GM21526 (cell line): ENCODE results near the gene CDH18.

Experiments
- ATAC-seq: cut with Tn5 transposase; IDR thresholded peaks from one replicate; pipeline ENCODE4 v1.9.1; 2021; ENCODE audit warnings: moderate library complexity; ENCODE audit not compliant: unreplicated experiment, low FRiP score

CDH18 gene

GRCh38 chr5:19619571-19619970, 368.4 kb downstream of the CDH18 start:
- ATAC-seq: no peak

- no peak for ATAC-seq
These were observed 371.2 kb downstream of the CDH18 start for GRCh38 chr5:19616701-19617215.

GRCh38 chr5:19615661-19616060, 372.3 kb downstream of the CDH18 start:
- no peak for ATAC-seq

GRCh38 chr5:19615071-19615470, 372.9 kb downstream of the CDH18 start:
- ATAC-seq: no peak

GRCh38 chr5:19608444-19609002, 379.5 kb downstream of the CDH18 start:
- no peak for ATAC-seq

GRCh38 chr5:19605846-19606407, 382.1 kb downstream of the CDH18 start:
- ATAC-seq: no peak

- ATAC-seq: no peak
These were observed 403.9 kb downstream of the CDH18 start for GRCh38 chr5:19584131-19584530.

- no peak for ATAC-seq
These were observed 410.1 kb downstream of the CDH18 start for GRCh38 chr5:19577882-19578281.

GRCh38 chr5:19568004-19568403, 420.0 kb downstream of the CDH18 start:
- ATAC-seq: no peak

GRCh38 chr5:19565466-19565865, 422.5 kb downstream of the CDH18 start:
- ATAC-seq: no peak

- no peak for ATAC-seq
These were observed 424.0 kb downstream of the CDH18 start for GRCh38 chr5:19564036-19564435.

GRCh38 chr5:19555876-19556275, 432.1 kb downstream of the CDH18 start:
- no peak for ATAC-seq

- ATAC-seq: no peak
These were observed 432.6 kb downstream of the CDH18 start for GRCh38 chr5:19555436-19555835.

GRCh38 chr5:19554524-19554923, 433.5 kb downstream of the CDH18 start:
- ATAC-seq: no peak

- no peak for ATAC-seq
These were observed 440.4 kb downstream of the CDH18 start for GRCh38 chr5:19547640-19548039.

GRCh38 chr5:19546521-19546920, 441.5 kb downstream of the CDH18 start:
- ATAC-seq: no peak

GRCh38 chr5:19538607-19539006, 449.4 kb downstream of the CDH18 start:
- no peak for ATAC-seq

GRCh38 chr5:19536387-19536786, 451.6 kb downstream of the CDH18 start:
- no peak for ATAC-seq

GRCh38 chr5:19534751-19535150, 453.2 kb downstream of the CDH18 start:
- no peak for ATAC-seq

- no peak for ATAC-seq
These were observed 455.1 kb downstream of the CDH18 start for GRCh38 chr5:19532936-19533335.

GRCh38 chr5:19531374-19531952, 456.5 kb downstream of the CDH18 start:
- ATAC-seq: no peak

GRCh38 chr5:19519448-19519847, 468.6 kb downstream of the CDH18 start:
- no peak for ATAC-seq
